Femur (tissue), 1 donor: ENCODE data around the gene MAB21L1.
A peak's percentile ranks its signal among the peaks of the same experiment; 100 is the strongest.

Source experiments
- DNase-seq: peaks from one replicate; pipeline ENCODE4 v3.0.0-alpha.2; 2017

MAB21L1 gene

GRCh38 chr13:35479038-35479492 is 2.6 kb upstream of the MAB21L1 start:
- DNase-seq = no peak

GRCh38 chr13:35478271-35479037 is 2.0 kb upstream of the MAB21L1 start:
- DNase-seq = no peak

GRCh38 chr13:35477386-35477946 is 977 bp upstream of the MAB21L1 start:
- no peak for DNase-seq

GRCh38 chr13:35475212-35475959 is 1.1 kb downstream of the MAB21L1 start:
- DNase-seq = peak; percentile 66

GRCh38 chr13:35474496-35475211 is 1.8 kb downstream of the MAB21L1 start:
- no peak for DNase-seq

DNA sequence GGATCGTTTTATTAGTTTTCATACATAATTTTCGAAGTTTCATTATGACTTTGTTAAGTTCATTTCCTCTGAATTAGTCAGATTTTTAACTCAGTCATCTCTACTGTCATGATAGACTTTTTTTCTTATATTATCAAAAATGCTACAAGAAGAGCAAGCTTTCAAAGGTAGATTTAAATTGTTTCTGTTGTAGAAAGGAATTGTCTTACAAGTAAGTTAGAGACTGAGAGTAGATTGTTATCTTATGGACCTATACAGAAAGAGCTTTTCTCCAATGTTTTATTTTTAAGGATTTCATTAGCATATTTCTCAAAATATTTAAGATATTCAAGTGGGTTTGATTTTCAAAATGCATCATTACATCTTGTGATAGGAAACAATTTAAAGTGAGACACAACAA is 2.7 kb downstream of the MAB21L1 start:
- DNase-seq = no peak

DNA sequence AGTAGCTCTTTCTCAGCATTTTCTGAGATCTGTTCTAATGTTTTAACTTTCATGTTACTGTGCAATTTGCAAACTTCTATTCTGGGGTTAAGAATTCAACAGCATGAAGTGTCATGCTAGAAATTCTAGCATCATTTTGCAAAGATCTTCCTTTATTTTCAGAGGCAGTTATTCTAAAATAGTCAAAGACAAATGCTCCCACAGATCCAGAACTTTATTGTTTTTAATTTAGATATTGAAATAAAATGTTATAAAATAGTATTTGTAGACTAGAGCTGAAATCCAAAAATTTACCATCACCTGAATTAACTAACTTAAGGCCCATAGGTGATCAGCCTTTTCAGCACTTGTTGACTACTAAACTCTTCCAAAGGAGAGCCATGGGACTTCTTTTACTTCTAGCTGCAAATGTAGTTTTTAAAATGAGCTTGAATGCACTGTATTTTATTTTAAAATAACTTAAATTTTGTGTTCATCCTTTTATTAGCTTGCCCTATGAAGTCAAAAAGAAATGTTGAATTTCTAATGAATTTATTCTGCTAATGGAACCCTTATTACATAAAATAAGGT is 3.2 kb downstream of the MAB21L1 start:
- no peak for DNase-seq

DNA sequence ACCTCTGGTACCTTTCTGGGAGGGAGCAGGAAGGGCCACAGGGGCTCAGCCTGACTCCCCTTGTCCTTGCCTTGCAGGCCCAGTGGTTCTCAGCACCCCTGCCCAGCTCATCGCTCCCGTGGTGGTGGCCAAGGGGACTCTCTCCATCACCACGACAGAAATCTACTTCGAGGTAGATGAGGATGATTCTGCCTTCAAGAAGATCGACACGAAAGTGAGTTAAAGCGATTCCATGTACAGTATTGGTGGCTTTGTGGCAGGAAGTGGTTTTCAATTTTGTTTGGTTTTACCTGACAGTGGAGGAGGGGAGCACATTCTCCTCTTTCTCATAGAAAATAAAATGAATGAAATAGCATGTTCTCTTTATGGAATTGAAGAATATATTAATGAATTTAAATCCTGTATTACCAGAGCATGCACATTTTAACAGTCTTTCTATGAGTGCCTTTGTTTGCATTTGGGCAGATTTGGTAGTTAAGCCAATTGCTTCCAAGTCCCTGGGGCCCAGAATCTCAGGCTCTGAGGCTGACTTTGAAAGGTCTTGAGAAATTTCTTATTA is 4.1 kb downstream of the MAB21L1 start:
- DNase-seq = no peak

DNA sequence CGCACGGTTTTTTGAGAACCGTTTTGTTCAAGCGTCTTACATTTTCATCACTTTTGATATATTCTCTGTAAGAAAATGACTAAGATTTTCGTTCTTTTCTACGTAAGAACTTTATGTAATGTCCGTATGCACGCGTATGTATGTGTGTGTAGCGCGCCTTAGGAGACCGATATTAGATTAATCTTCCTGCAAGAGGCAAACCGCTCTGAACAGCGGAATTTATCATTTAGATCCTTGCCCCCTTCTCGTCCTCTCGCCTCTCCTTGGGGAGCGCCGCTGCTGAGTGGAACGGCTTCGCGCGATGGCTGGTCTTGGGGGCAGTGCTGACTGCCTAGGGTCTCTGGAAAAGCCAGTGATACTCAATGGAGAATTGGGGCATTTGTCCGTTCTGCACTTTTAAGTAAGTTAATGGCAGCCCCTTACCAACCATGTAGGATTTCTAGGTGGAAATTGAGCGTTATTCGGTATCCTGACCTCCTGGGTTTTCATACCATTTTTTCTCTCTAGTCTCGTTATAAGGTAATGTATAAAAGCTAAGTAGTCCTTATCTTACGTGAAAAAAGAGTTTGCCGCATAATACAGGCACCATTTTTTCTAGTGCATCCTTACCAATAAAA is 4.7 kb downstream of the MAB21L1 start:
- DNase-seq = no peak

DNA sequence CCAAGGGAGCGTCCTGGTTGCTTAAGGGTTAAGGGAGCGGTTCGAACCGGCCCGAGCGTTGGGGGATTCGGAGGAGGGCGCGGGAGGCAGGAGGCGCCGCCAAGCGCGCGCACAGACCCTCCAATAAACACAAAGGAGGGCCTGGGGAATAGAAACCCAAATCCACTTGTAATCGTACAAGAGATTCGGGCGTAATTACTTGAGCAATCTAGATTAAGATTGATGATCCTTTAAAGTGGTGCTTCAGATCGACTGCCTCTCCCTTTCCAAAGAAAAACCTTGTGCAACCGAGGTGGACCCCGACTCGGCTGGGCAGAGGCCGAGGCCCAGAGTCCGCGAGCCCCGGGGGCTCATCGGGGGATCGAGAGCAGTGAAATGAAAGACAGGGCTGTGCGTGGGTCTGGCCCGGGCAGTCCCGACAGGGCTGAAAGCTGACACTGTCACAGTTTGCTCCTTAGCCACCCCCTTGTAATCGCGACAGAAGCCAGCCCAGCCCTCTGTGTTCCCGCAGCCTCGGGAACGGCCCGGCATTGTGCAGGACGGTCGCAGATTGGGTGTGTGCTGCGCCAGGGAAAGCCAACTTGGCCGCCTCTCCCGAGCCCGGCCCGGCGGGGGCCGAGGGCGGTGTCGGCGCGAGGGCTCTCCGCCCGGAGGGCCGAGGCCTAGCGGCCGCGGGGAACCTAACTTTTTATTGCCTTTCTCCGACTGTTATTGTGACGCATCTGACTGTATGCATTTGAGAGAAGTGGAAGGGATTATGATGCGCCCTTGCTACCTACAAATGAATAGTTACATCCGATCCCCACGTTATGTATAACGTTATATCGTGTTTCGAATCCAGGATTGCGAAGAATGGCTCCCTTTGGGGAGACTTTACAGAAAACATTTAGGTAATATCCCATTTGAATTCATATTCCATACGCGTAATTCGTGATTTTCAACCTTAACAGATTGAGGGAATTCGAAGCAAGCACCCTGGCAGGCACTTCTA is 5.5 kb downstream of the MAB21L1 start:
- DNase-seq = peak; percentile 77

GRCh38 chr13:35469806-35470525 is 6.5 kb downstream of the MAB21L1 start:
- no peak for DNase-seq

DNA sequence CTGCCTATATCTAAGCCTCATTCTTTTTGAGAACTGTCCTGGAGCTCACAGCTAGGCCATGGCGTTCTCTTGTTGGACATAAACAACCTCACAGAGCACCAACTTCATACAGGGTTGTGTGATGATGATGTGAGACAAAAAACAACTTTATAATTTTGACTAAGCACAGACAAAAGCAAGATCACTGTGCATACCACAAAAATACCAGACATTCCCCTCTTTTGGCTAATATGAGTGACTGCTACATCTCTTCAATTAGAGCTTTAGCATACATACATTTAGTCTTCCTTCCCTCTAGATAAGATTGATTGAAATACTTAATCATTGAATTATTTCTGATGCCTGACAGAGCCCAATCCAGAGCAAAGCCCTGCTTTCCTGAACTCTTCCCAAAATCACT is 8.3 kb downstream of the MAB21L1 start:
- DNase-seq = no peak

- DNase-seq = no peak
Observed at GRCh38 chr13:35465371-35465770, 11.1 kb downstream of the MAB21L1 start.

GRCh38 chr13:35460061-35460460 is 16.4 kb downstream of the MAB21L1 start:
- DNase-seq = no peak

DNA sequence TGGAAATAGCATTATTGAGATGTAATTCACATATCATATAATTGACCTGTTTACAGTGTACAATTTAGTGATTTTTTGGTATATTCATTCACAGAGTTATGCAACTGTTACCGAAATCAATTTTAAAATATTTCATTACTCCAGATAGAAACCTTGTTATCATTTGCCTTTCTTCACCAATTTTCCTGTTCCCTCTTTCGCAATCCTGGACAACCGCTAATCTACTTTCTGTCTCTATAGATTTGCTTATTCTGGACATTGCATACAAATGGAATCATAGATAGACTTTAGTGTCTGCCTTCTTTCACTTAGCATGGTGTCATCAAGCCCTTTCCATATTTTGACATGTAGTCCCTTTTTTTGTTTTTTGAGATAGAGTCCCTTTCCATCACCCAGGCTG is 19.2 kb downstream of the MAB21L1 start:
- DNase-seq = no peak

DNA sequence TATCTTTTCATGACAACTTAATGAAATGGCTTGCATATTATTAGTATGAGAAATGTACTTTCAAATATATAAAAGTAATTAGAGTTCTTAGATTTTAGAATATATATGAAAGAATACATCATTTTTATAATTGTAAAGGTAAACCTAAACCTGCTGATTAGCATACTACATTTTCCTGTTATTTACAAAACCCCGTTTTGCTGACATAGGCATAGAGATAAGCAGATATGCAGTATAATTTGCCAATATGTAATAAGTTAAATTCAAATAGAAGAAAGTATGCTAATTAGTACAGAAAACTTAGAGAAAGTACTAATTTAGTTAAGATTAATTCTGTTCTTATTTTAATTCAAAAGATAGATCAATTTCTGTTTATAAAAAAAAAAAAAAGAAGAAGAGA is 21.5 kb downstream of the MAB21L1 start:
- DNase-seq = no peak

- DNase-seq = no peak
Observed at GRCh38 chr13:35449821-35450220, 26.7 kb downstream of the MAB21L1 start.

GRCh38 chr13:35448465-35448864 is 28.0 kb downstream of the MAB21L1 start:
- no peak for DNase-seq
